ENCODE data around the gene ZNF728. TPM values are rescaled to one million over a fixed set of nuclear protein-coding genes. Genes with fewer than 3 reads are reported as not detected.

The ZNF728 gene
- total RNA-seq, 6 experiments from 2014 or later: 0.23 to 0.24 TPM; not detected in 4

Small RNA genes lying within 50 kb of the gene (small RNA-seq; reads per million reads assigned to genes)
- gene AC022145.2: 0 reads per million in 2 experiments

Other genes starting within 250 kb of the ZNF728 start
- gene ZNF99, start 219.0 kb downstream of the ZNF728 start, total RNA-seq: under 1 TPM in 3 of 6 experiments, not detected in 3; 0.02 to 0.07 (median 0.04) TPM
- not detected for gene ZNF723, start 170.9 kb downstream of the ZNF728 start, total RNA-seq
- gene ZNF730, start 113.8 kb upstream of the ZNF728 start, total RNA-seq: not detected
- gene ZNF724, start 247.2 kb upstream of the ZNF728 start, total RNA-seq: 1 to 10 TPM in 2 of 6 experiments, under 1 TPM in 4; 0.37 to 3.2 (median 0.65) TPM